Liver (tissue), 3 donors: ENCODE data around the gene ZNF280A.

ENCODE experiments used
- FOXA2 ChIP-seq: IDR thresholded peaks from 2 replicates; pipeline ENCODE4 v1.6.1; 2016; ENCODE audit warnings: antibody characterized with exemption
- HNF4G ChIP-seq: IDR thresholded peaks from 2 replicates; pipeline ENCODE4 v1.6.1; 2016; ENCODE audit warnings: antibody characterized with exemption
- JUND ChIP-seq, 2 donors: IDR thresholded peaks; 2 replicates each; pipeline ENCODE4 v1.6.1; 2016; ENCODE audit warnings: antibody characterized with exemption in 2 of 2
- TF ChIP-seq, protein P1 (sequence below): IDR thresholded peaks from 2 replicates; pipeline ENCODE4 v1.6.1; 2016; ENCODE audit warnings: antibody characterized with exemption, mild to moderate bottlenecking
- TF ChIP-seq, protein P2 (sequence below): fragments of 150-350 bp; IDR thresholded peaks from 2 replicates; pipeline ENCODE4 v1.5.1; 2017; ENCODE audit warnings: improper control_type of control experiment, low read depth, low read length; ENCODE audit not compliant: missing input control
- TF ChIP-seq, protein P3 (sequence below): IDR thresholded peaks from 2 replicates; pipeline ENCODE4 v1.6.1; 2016; ENCODE audit warnings: antibody characterized with exemption
- donor health status: healthy.
- donor health status: healthy.

DNA sequence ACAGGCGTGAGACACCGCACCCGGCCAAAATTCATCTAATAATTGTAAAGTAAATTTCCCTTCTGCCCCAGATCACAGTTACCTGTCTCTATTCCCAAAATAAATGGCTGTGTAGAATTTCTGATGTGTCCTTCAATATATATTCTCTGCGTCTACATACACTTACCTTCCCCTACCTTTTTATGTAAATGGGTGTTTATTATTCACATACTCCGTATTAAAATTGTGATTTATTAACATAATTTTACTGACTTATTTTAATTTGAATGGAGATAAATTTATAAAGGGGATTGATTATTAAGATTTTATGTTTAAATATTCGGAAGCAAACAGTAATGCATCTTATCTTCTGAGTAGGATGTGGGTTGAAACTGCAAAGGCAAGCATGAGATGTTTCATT, 16.4 kb upstream of the ZNF280A start:
- TF ChIP-seq, protein P1, sequence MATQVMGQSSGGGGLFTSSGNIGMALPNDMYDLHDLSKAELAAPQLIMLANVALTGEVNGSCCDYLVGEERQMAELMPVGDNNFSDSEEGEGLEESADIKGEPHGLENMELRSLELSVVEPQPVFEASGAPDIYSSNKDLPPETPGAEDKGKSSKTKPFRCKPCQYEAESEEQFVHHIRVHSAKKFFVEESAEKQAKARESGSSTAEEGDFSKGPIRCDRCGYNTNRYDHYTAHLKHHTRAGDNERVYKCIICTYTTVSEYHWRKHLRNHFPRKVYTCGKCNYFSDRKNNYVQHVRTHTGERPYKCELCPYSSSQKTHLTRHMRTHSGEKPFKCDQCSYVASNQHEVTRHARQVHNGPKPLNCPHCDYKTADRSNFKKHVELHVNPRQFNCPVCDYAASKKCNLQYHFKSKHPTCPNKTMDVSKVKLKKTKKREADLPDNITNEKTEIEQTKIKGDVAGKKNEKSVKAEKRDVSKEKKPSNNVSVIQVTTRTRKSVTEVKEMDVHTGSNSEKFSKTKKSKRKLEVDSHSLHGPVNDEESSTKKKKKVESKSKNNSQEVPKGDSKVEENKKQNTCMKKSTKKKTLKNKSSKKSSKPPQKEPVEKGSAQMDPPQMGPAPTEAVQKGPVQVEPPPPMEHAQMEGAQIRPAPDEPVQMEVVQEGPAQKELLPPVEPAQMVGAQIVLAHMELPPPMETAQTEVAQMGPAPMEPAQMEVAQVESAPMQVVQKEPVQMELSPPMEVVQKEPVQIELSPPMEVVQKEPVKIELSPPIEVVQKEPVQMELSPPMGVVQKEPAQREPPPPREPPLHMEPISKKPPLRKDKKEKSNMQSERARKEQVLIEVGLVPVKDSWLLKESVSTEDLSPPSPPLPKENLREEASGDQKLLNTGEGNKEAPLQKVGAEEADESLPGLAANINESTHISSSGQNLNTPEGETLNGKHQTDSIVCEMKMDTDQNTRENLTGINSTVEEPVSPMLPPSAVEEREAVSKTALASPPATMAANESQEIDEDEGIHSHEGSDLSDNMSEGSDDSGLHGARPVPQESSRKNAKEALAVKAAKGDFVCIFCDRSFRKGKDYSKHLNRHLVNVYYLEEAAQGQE: no peak
- TF ChIP-seq, protein P2, sequence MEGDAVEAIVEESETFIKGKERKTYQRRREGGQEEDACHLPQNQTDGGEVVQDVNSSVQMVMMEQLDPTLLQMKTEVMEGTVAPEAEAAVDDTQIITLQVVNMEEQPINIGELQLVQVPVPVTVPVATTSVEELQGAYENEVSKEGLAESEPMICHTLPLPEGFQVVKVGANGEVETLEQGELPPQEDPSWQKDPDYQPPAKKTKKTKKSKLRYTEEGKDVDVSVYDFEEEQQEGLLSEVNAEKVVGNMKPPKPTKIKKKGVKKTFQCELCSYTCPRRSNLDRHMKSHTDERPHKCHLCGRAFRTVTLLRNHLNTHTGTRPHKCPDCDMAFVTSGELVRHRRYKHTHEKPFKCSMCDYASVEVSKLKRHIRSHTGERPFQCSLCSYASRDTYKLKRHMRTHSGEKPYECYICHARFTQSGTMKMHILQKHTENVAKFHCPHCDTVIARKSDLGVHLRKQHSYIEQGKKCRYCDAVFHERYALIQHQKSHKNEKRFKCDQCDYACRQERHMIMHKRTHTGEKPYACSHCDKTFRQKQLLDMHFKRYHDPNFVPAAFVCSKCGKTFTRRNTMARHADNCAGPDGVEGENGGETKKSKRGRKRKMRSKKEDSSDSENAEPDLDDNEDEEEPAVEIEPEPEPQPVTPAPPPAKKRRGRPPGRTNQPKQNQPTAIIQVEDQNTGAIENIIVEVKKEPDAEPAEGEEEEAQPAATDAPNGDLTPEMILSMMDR: no peak
- TF ChIP-seq HNF4G: no peak
- TF ChIP-seq FOXA2: no peak
- no peak for TF ChIP-seq JUND (IDR thresholded peaks at IDR 0.05)
- TF ChIP-seq, protein P3, sequence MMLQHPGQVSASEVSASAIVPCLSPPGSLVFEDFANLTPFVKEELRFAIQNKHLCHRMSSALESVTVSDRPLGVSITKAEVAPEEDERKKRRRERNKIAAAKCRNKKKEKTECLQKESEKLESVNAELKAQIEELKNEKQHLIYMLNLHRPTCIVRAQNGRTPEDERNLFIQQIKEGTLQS: no peak
